CD4-positive, alpha-beta T cell (primary cell): ENCODE results near the gene ZNRF3. TPM values are rescaled to one million over a fixed set of nuclear protein-coding genes. Genes with fewer than 3 reads are reported as not detected.

Experiments
- ATAC-seq: fragments of 200-7000 bp; cut with Tn5 transposase; one replicate; pipeline ENCODE4 v1.10.0; 2022; ENCODE audit warnings: mild to moderate bottlenecking; ENCODE audit not compliant: poor library complexity
- CTCF ChIA-PET: fragments of 350-600 bp; sonication (Branson Sonifier 250); formaldehyde crosslinking; loops from one replicate; lab custom pipeline; 2021; ENCODE audit warnings: antibody characterized with exemption, inconsistent platforms; lab: Charles Lee
- POLR2A ChIA-PET: fragments of 350-600 bp; sonication (Branson Sonifier 250); formaldehyde crosslinking; loops from one replicate; lab custom pipeline; 2021; ENCODE audit warnings: antibody characterized with exemption, inconsistent platforms; lab: Charles Lee
- DNase-seq, 14 experiments: peaks; one replicate each; pipeline ENCODE4 v3.0.0-alpha.2; 2013 to 2020; ENCODE audit warnings: mixed read lengths in 2 of 14
- H3K27ac ChIP-seq, 2 donors: one replicate each; pipeline versions ENCODE4 v1.5.1 to v1.7.0; 2013; ENCODE audit warnings: low read length in 2 of 2, low read depth in 1 of 2, mild to moderate bottlenecking in 1 of 2
- H3K27me3 ChIP-seq, 2 experiments: 1 replicate in 1 of 2; 2 replicates in 1 of 2; pipeline versions ENCODE4 v1.6.1 to v1.7.0; 2013; ENCODE audit warnings: low read length in 2 of 2, control low read depth in 1 of 2, mild to moderate bottlenecking in 1 of 2, moderate library complexity in 1 of 2; ENCODE audit not compliant: insufficient read depth in 2 of 2, control insufficient read depth in 1 of 2
- H3K36me3 ChIP-seq: one replicate; pipeline ENCODE4 v1.6.1; 2013; ENCODE audit warnings: low read length, control low read depth; ENCODE audit not compliant: insufficient read depth
- H3K4me1 ChIP-seq: one replicate; pipeline ENCODE4 v1.6.1; 2013; ENCODE audit warnings: low read length, control low read depth; ENCODE audit not compliant: insufficient read depth
- H3K4me3 ChIP-seq: one replicate; pipeline ENCODE4 v1.5.1; 2013; ENCODE audit warnings: mild to moderate bottlenecking, low read length, moderate library complexity
- H3K9me3 ChIP-seq, 2 experiments: 1 replicate in 1 of 2; 2 replicates in 1 of 2; pipeline versions ENCODE4 v1.6.1 to v1.7.0; 2013; ENCODE audit warnings: low read length in 2 of 2, mild to moderate bottlenecking in 2 of 2, control low read depth in 1 of 2, moderate library complexity in 1 of 2; ENCODE audit not compliant: control insufficient read depth in 1 of 2, insufficient read depth in 1 of 2
- H3K27ac Mint-ChIP-seq: one replicate; pipeline ENCODE4 v1.8.0; 2020; ENCODE audit warnings: mixed read lengths
- H3K27me3 Mint-ChIP-seq: one replicate; pipeline ENCODE4 v1.8.0; 2021; ENCODE audit warnings: mixed read lengths
- H3K36me3 Mint-ChIP-seq: one replicate; pipeline ENCODE4 v1.8.0; 2021; ENCODE audit warnings: low read depth, mixed read lengths
- H3K4me1 Mint-ChIP-seq: one replicate; pipeline ENCODE4 v1.8.0; 2021; ENCODE audit warnings: low read depth, mixed read lengths
- H3K4me3 Mint-ChIP-seq: one replicate; pipeline ENCODE4 v1.8.0; 2020; ENCODE audit warnings: mild to moderate bottlenecking, mixed read lengths
- H3K9me3 Mint-ChIP-seq: one replicate; pipeline ENCODE4 v1.8.0; 2020; ENCODE audit warnings: mixed read lengths
- intact Hi-C, 2 experiments: fragments of 100-400 bp; cut with DNase I in 1 of 2; cut with micrococcal nuclease in 1 of 2; formaldehyde crosslinking; loops; one replicate each; pipeline versions ENCODE4 v1.15.1 to v1.9.0; 2023 to 2025; cut with DNase I, micrococcal nuclease
- total RNA-seq, 174 experiments: library from RNA in 2 of 174; stranded (reverse) in 2 of 174; gene quantifications; one replicate each; pipeline ENCODE4 v1.2.3 and lab custom pipeline; 2021 to 2026
- TF ChIP-seq, protein P1 (sequence below): fragments of 200-600 bp; IDR thresholded peaks from one replicate; pipeline ENCODE4 v1.8.0; 2022; ENCODE audit warnings: antibody characterized with exemption, mild to moderate bottlenecking

The ZNRF3 gene
- total RNA-seq, 2 experiments from 2014 or later = 0.38 to 0.61 TPM

DNA sequence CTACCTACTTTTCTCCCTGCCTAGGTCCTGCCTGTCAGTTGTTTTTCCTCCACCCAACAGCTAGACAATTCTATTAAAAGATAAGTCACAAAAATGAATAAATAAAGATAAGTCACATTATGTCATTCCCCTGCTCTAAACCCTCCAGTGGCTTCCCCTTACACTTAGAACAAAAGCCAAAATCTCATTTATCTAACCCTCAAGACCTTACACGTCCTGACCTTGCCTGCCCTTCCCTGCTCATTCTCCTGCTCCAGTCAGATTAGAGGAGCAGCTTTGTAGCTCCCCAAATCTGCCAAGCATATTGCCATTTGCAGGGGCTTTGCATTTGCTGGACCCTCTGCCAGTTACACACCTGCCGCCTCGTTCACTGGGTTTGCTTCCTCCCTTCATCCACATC is 206.1 kb downstream of the ZNRF3 start:
- no peaks in the 10 kb centered on the region for H3K9me3 Mint-ChIP-seq
- no peak overlapping the region for H3K4me3 Mint-ChIP-seq
- DNase-seq = no peak
- Histone ChIP-seq H3K9me3 (no peaks in the 10 kb centered on the region), H3K4me1 (no peaks in the 10 kb centered on the region), H3K27ac (no peak overlapping the region), H3K36me3 (no peaks in the 10 kb centered on the region), H3K4me3 (no peak overlapping the region), H3K27me3 (peaks cover 0 to 4% of the 10 kb centered on the region in 2 experiments)
- no peaks in the 10 kb centered on the region for H3K4me1 Mint-ChIP-seq
- TF ChIP-seq, protein P1, sequence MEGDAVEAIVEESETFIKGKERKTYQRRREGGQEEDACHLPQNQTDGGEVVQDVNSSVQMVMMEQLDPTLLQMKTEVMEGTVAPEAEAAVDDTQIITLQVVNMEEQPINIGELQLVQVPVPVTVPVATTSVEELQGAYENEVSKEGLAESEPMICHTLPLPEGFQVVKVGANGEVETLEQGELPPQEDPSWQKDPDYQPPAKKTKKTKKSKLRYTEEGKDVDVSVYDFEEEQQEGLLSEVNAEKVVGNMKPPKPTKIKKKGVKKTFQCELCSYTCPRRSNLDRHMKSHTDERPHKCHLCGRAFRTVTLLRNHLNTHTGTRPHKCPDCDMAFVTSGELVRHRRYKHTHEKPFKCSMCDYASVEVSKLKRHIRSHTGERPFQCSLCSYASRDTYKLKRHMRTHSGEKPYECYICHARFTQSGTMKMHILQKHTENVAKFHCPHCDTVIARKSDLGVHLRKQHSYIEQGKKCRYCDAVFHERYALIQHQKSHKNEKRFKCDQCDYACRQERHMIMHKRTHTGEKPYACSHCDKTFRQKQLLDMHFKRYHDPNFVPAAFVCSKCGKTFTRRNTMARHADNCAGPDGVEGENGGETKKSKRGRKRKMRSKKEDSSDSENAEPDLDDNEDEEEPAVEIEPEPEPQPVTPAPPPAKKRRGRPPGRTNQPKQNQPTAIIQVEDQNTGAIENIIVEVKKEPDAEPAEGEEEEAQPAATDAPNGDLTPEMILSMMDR = no peak
- intact Hi-C loops = no loop called here
- H3K27me3 Mint-ChIP-seq = peaks cover 18% of the 10 kb centered on the region
- H3K36me3 Mint-ChIP-seq = no peaks in the 10 kb centered on the region
- no peak for ATAC-seq
- POLR2A ChIA-PET = no interaction called here
- H3K27ac Mint-ChIP-seq = no peak overlapping the region
- CTCF ChIA-PET = no interaction called here

GRCh38 chr22:29090039-29090438 is 206.7 kb downstream of the ZNRF3 start:
- Histone ChIP-seq H3K36me3 (no peaks in the 10 kb centered on the region), H3K9me3 (no peaks in the 10 kb centered on the region), H3K27me3 (peaks cover 0 to 4% of the 10 kb centered on the region in 2 experiments), H3K4me3 (no peak overlapping the region), H3K4me1 (no peaks in the 10 kb centered on the region), H3K27ac (no peak overlapping the region)
- no peak for DNase-seq
- TF ChIP-seq, protein P1 = no peak
- intact Hi-C loops = no loop called here
- Mint-ChIP-seq H3K9me3 (no peaks in the 10 kb centered on the region), H3K4me3 (no peak overlapping the region), H3K27me3 (peaks cover 18% of the 10 kb centered on the region), H3K4me1 (no peaks in the 10 kb centered on the region), H3K36me3 (no peaks in the 10 kb centered on the region), H3K27ac (no peak overlapping the region)
- ChIA-PET POLR2A (no interaction called here), CTCF (no interaction called here)
- ATAC-seq = no peak

GRCh38 chr22:29092243-29092642 is 208.9 kb downstream of the ZNRF3 start:
- ChIA-PET POLR2A (no interaction called here), CTCF (no interaction called here)
- H3K4me3 ChIP-seq = no peak overlapping the region

More at GRCh38 chr22:29092243-29092642, 208.9 kb downstream of the ZNRF3 start:
- peaks cover 18% of the 10 kb centered on the region for H3K27me3 Mint-ChIP-seq
- intact Hi-C loops = no loop called here
- Histone ChIP-seq H3K9me3 (no peaks in the 10 kb centered on the region), H3K36me3 (no peaks in the 10 kb centered on the region), H3K27ac (no peak overlapping the region), H3K4me1 (no peaks in the 10 kb centered on the region), H3K27me3 (peaks cover 0 to 4% of the 10 kb centered on the region in 2 experiments)
- H3K36me3 Mint-ChIP-seq = no peaks in the 10 kb centered on the region
- no peak overlapping the region for H3K4me3 Mint-ChIP-seq
- no peak overlapping the region for H3K27ac Mint-ChIP-seq
- no peak for DNase-seq
- no peak for ATAC-seq
- TF ChIP-seq, protein P1 = no peak
- H3K4me1 Mint-ChIP-seq = no peaks in the 10 kb centered on the region
- H3K9me3 Mint-ChIP-seq = no peaks in the 10 kb centered on the region
